HCT116 (cell line): ENCODE results near the gene FEV. TPM values are rescaled to one million over a fixed set of nuclear protein-coding genes. Genes with fewer than 3 reads are reported as not detected.

Experiments used
- ATAC-seq: fragments of 200-7000 bp; cut with Tn5 transposase; 2 replicates; pipeline ENCODE4 v1.9.1; 2020; ENCODE audit warnings: mild to moderate bottlenecking, moderate library complexity
- BruUV-seq: library from RNA; stranded (reverse); fragments of 400-500 nt; replicated peaks from 2 replicates; lab custom pipeline; 2021; lab: Mats Ljungman, UMichigan
- CTCF ChIA-PET: fragments of 300-600 bp; sonication (Branson Sonifier 250); formaldehyde crosslinking; loops from one replicate; lab custom pipeline; 2021; ENCODE audit warnings: antibody characterized with exemption; lab: Charles Lee
- POLR2A ChIA-PET: fragments of 300-600, 350-600 bp; sonication (Branson Sonifier 250); formaldehyde crosslinking; loops from one replicate; lab custom pipeline; 2021; ENCODE audit warnings: antibody characterized with exemption; lab: Charles Lee
- RAD21 ChIA-PET, 2 experiments: fragments of 300-600 bp; sonication (Branson Sonifier 250); formaldehyde crosslinking; loops; one replicate each; lab custom pipeline; 2023; ENCODE audit warnings: low total read pairs in 2 of 2; ENCODE audit not compliant: uncharacterized antibody in 2 of 2, unreplicated experiment in 2 of 2, low non-redundant PET in 1 of 2; lab: Charles Lee
- DNase-seq: peaks from one replicate; pipeline ENCODE4 v3.0.0-alpha.2; 2010; ENCODE audit warnings: low read depth, low spot score
- H2AFZ ChIP-seq: fragments of 200-600 bp; shearing (Covaris generic), sonication (generic); 2 replicates; pipeline ENCODE4 v1.6.1; 2017; ENCODE audit warnings: low read depth, mixed run types, mixed read lengths, antibody characterized with exemption, low read length; ENCODE audit not compliant: poor library complexity, severe bottlenecking
- H3K27ac ChIP-seq: 2 replicates; pipeline ENCODE4 v1.5.1; 2012; ENCODE audit warnings: low read depth, low read length
- H3K27me3 ChIP-seq: fragments of 200-600 bp; sonication (generic); 2 replicates; pipeline ENCODE4 v1.6.1; 2016; ENCODE audit warnings: mixed run types, low read length, mixed read lengths; ENCODE audit not compliant: insufficient read depth
- H3K36me3 ChIP-seq, 2 experiments: fragments of 200-500 bp in 1 of 2; fragments of 200-600 bp in 1 of 2; sonication (Bioruptor generic) in 1 of 2; sonication (generic) in 1 of 2; 2 replicates each; pipeline versions ENCODE4 v1.5.1 to v1.6.1; 2014 to 2016; ENCODE audit warnings: low read length in 2 of 2, inconsistent platforms in 1 of 2, mixed read lengths in 1 of 2, mixed run types in 1 of 2; ENCODE audit not compliant: insufficient read depth in 2 of 2, control insufficient read depth in 1 of 2
- H3K4me1 ChIP-seq, 2 experiments: fragments of 200-600 bp in 1 of 2; sonication (generic) in 1 of 2; 2 replicates each; pipeline versions ENCODE4 v1.5.1 to v1.6.1; 2012 to 2017; ENCODE audit warnings: low read length in 2 of 2, inconsistent platforms in 1 of 2, mild to moderate bottlenecking in 1 of 2, mixed read lengths in 1 of 2, mixed run types in 1 of 2, moderate library complexity in 1 of 2; ENCODE audit not compliant: insufficient read depth in 2 of 2, control insufficient read depth in 1 of 2
- H3K4me2 ChIP-seq: fragments of 200-600 bp; sonication (generic); 2 replicates; pipeline ENCODE4 v1.6.1; 2017; ENCODE audit warnings: mixed run types, low read length, mixed read lengths
- H3K4me3 ChIP-seq, 2 experiments: fragments of 200-600 bp in 1 of 2; sonication (generic) in 1 of 2; replicated peaks in 1 of 2; 2 replicates each; pipeline ENCODE4 v1.5.1; 2011 to 2016; ENCODE audit warnings: low read length in 2 of 2, control low read depth in 1 of 2, low read depth in 1 of 2, mild to moderate bottlenecking in 1 of 2, mixed read lengths in 1 of 2, mixed run types in 1 of 2
- H3K79me2 ChIP-seq: fragments of 200-600 bp; sonication (generic); 2 replicates; pipeline ENCODE4 v1.6.1; 2017; ENCODE audit warnings: mild to moderate bottlenecking, mixed run types, low read length, moderate library complexity, mixed read lengths; ENCODE audit not compliant: insufficient read depth
- H3K9ac ChIP-seq: fragments of 200-600 bp; sonication (generic); 2 replicates; pipeline ENCODE4 v1.6.1; 2016; ENCODE audit warnings: low read length, mixed read lengths
- H3K9me2 ChIP-seq: fragments of 200-600 bp; sonication (generic), shearing (Covaris generic); 2 replicates; pipeline ENCODE4 v1.6.1; 2017; ENCODE audit warnings: mixed run types, mild to moderate bottlenecking, moderate library complexity; ENCODE audit not compliant: insufficient read depth
- H3K9me3 ChIP-seq, 2 experiments: fragments of 200-500 bp in 1 of 2; fragments of 200-600 bp in 1 of 2; sonication (Bioruptor generic) in 1 of 2; sonication (generic) in 1 of 2; 2 replicates each; pipeline ENCODE4 v1.6.1; 2014 to 2017; ENCODE audit warnings: low read length in 2 of 2, mixed read lengths in 2 of 2, inconsistent platforms in 1 of 2, low read depth in 1 of 2, mild to moderate bottlenecking in 1 of 2, mixed run types in 1 of 2, moderate library complexity in 1 of 2; ENCODE audit not compliant: control insufficient read depth in 1 of 2, insufficient read depth in 1 of 2
- H4K20me1 ChIP-seq: fragments of 200-600 bp; sonication (generic), shearing (Covaris generic); 2 replicates; pipeline ENCODE4 v1.6.1; 2017; ENCODE audit warnings: mixed run types, mild to moderate bottlenecking, moderate library complexity; ENCODE audit not compliant: insufficient read depth
- CBX3 ChIP-seq: IDR thresholded peaks from 2 replicates; pipeline ENCODE4 v1.6.1; 2012; ENCODE audit warnings: low read depth
- CTCF ChIP-seq, 3 experiments: fragments of 200-600 bp in 1 of 3; sonication (generic) in 1 of 3; IDR thresholded peaks in 2 of 3; conservative IDR thresholded peaks in 1 of 3; 2 replicates each; pipeline ENCODE4 v1.5.1; 2012 to 2017; ENCODE audit warnings: low read depth in 2 of 3, low read length in 2 of 3, antibody characterized with exemption in 1 of 3, borderline replicate concordance in 1 of 3, control low read depth in 1 of 3, mild to moderate bottlenecking in 1 of 3, mixed read lengths in 1 of 3, mixed run types in 1 of 3, moderate library complexity in 1 of 3; ENCODE audit not compliant: insufficient read depth in 1 of 3
- ELF1 ChIP-seq: IDR thresholded peaks from 2 replicates; pipeline ENCODE4 v1.6.1; 2012; ENCODE audit warnings: low read depth, borderline replicate concordance
- EZH2phosphoT487 ChIP-seq: fragments of 200-600 bp; IDR thresholded peaks from 2 replicates; pipeline ENCODE4 v1.6.1; 2018; ENCODE audit warnings: antibody characterized with exemption, borderline replicate concordance
- POLR2AphosphoS5 ChIP-seq: IDR thresholded peaks from 2 replicates; pipeline ENCODE4 v1.6.1; 2011; ENCODE audit warnings: mild to moderate bottlenecking, low read depth, low read length, moderate library complexity
- RAD21 ChIP-seq: IDR thresholded peaks from 2 replicates; pipeline ENCODE4 v1.6.1; 2012; ENCODE audit warnings: low read depth, mild to moderate bottlenecking
- SP1 ChIP-seq: IDR thresholded peaks from 2 replicates; pipeline ENCODE4 v1.6.1; 2012; ENCODE audit warnings: low read depth
- SRF ChIP-seq: IDR thresholded peaks from 2 replicates; pipeline ENCODE4 v1.6.1; 2012; ENCODE audit warnings: low read depth
- TCF7L2 ChIP-seq: IDR thresholded peaks from 2 replicates; pipeline ENCODE4 v1.7.0; 2011; ENCODE audit warnings: borderline replicate concordance, inconsistent platforms; ENCODE audit not compliant: insufficient read depth, insufficient read length; ENCODE audit errors: extremely low read depth
- YY1 ChIP-seq: IDR thresholded peaks from 2 replicates; pipeline ENCODE4 v1.6.1; 2011; ENCODE audit warnings: low read length, low read depth, moderate library complexity, mild to moderate bottlenecking; ENCODE audit not compliant: insufficient replicate concordance; ENCODE audit errors: extremely low read depth
- ZFX ChIP-seq: fragments of 450-650 bp; IDR thresholded peaks from 2 replicates; pipeline ENCODE4 v1.6.1; 2017
- ZNF274 ChIP-seq: fragments of 200-500 bp; sonication (Bioruptor generic); IDR thresholded peaks from 2 replicates; pipeline ENCODE4 v1.6.1; 2014; ENCODE audit warnings: mild to moderate bottlenecking, low read depth, low read length, inconsistent platforms
- intact Hi-C: fragments of 100-400 bp; cut with micrococcal nuclease; formaldehyde crosslinking; loops from 2 replicates; pipeline ENCODE4 v1.10.0; 2022
- total RNA-seq: library from RNA; stranded (reverse); gene quantifications from one replicate; pipeline ENCODE4 v1.2.1, GENCODE V29; 2021; ENCODE audit not compliant: unreplicated experiment
- TF ChIP-seq, protein P1 (sequence below): IDR thresholded peaks from 2 replicates; pipeline ENCODE4 v1.6.1; 2012

FEV gene
- total RNA-seq, 1 experiment from 2014 or later = not detected

- no peaks in the 10 kb centered on the region for H3K79me2 ChIP-seq
- H3K4me2 ChIP-seq = no peak overlapping the region; the same call in 1 of the 2 replicates
- no peak for TF ChIP-seq SRF
- TF ChIP-seq EZH2phosphoT487 = no peak
- TF ChIP-seq ZFX = no peak
- no peak for TF ChIP-seq RAD21
- TF ChIP-seq YY1 = no peak
- no peak for TF ChIP-seq POLR2AphosphoS5
- TF ChIP-seq TCF7L2 = no peak
- TF ChIP-seq, protein P1, sequence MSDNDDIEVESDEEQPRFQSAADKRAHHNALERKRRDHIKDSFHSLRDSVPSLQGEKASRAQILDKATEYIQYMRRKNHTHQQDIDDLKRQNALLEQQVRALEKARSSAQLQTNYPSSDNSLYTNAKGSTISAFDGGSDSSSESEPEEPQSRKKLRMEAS = no peak
- no peak for TF ChIP-seq ELF1
- no peak for TF ChIP-seq ZNF274
- TF ChIP-seq SP1 = no peak
- no peak for TF ChIP-seq CBX3
- TF ChIP-seq CTCF (IDR thresholded peaks at IDR 0.05 in 2 of 3, conservative IDR thresholded peaks at IDR 0.05 in 1 of 3; ENCODE audit: borderline replicate concordance in 1 of 3, insufficient read depth in 1 of 3, low read depth in 2 of 3, low read length in 2 of 3) = no peak
- TF ChIP-seq, all 23 proteins: peak for 0
- H3K9me3 ChIP-seq = no peaks in the 10 kb centered on the region
- H2AFZ ChIP-seq = no peak overlapping the region
- DNase-seq = no peak
- H3K27ac ChIP-seq = no peak overlapping the region
- H3K27me3 ChIP-seq = no peaks in the 10 kb centered on the region
- no peak overlapping the region for H3K4me3 ChIP-seq
- H3K9ac ChIP-seq = no peak overlapping the region
- POLR2A ChIA-PET = no interaction called here
- CTCF ChIA-PET = interaction anchor here (0.9 to 1.4 kb wide), 4 partner anchors 18 to 32 kb away, joined by 3 to 4 read pairs (median 4); no protein-coding TSS in a partner anchor
- intact Hi-C loops = no loop called here
- no TSS peak for BruUV-seq
- no peaks in the 10 kb centered on the region for H4K20me1 ChIP-seq
- RAD21 ChIA-PET = no interaction called here
- H3K9me2 ChIP-seq = no peaks in the 10 kb centered on the region
- no peak for ATAC-seq
- no peaks in the 10 kb centered on the region for H3K36me3 ChIP-seq
- H3K4me1 ChIP-seq = peaks cover 9 to 45% of the 10 kb centered on the region in 2 experiments; a peak in 3 of 4 replicates
Observed at GRCh38 chr2:218998414-218999002, 13.5 kb upstream of the FEV start.
